Thyroid gland (tissue), 4 donors: ENCODE measurements around the gene ZNF804A. TPM values are rescaled to one million over a fixed set of nuclear protein-coding genes. Genes with fewer than 3 reads are reported as not detected.

ENCODE experiments used
- DNase-seq, 2 donors: peaks; one replicate each; pipeline ENCODE4 v3.0.0-alpha.2; 2019
- H3K27ac ChIP-seq, 3 donors: fragments of 200-600 bp; sonication (generic); 1 replicate in 2 of 3; 2 replicates in 1 of 3; pipeline ENCODE4 v1.5.1; 2016 to 2019; ENCODE audit warnings: mild to moderate bottlenecking in 1 of 3, moderate library complexity in 1 of 3
- H3K27me3 ChIP-seq: fragments of 200-600 bp; sonication (generic); one replicate; pipeline ENCODE4 v1.5.1; 2019
- H3K36me3 ChIP-seq, 2 donors: fragments of 200-600 bp; sonication (generic); one replicate each; pipeline ENCODE4 v1.5.1; 2016 to 2019
- H3K4me1 ChIP-seq, 2 donors: fragments of 200-600 bp; sonication (generic); one replicate each; pipeline ENCODE4 v1.5.1; 2017 to 2019
- H3K4me3 ChIP-seq, 3 donors: fragments of 200-600 bp; sonication (generic); replicated peaks in 1 of 3; 1 replicate in 2 of 3; 2 replicates in 1 of 3; pipeline ENCODE4 v1.5.1; 2016; ENCODE audit warnings: mild to moderate bottlenecking in 1 of 3
- H3K9me3 ChIP-seq: fragments of 200-600 bp; sonication (generic); one replicate; pipeline ENCODE4 v1.5.1; 2017
- CTCF ChIP-seq, 6 experiments: fragments of 200-600 bp in 3 of 6; fragments of 450-650 bp in 3 of 6; sonication (generic) in 3 of 6; IDR thresholded peaks; one replicate each; pipeline ENCODE4 v1.5.1; 2016 to 2019; ENCODE audit warnings: antibody characterized with exemption in 6 of 6, mild to moderate bottlenecking in 2 of 6, inconsistent platforms in 1 of 6, moderate library complexity in 1 of 6
- POLR2A ChIP-seq, 2 donors: fragments of 450-650 bp; IDR thresholded peaks; one replicate each; pipeline ENCODE4 v1.6.1; 2017; ENCODE audit warnings: antibody characterized with exemption in 2 of 2, mild to moderate bottlenecking in 2 of 2, moderate library complexity in 1 of 2
- WGBS, 2 donors: methylation state at CpG; one replicate each; pipeline ENCODE4 v1.1.5; 2017; 5-methylcytosine and 5-hydroxymethylcytosine counted together
- intact Hi-C: fragments of 100-400 bp; cut with DNase I; formaldehyde crosslinking; loops from one replicate; pipeline ENCODE4 v1.15.1; 2023
- total RNA-seq, 4 donors: library from RNA; depleted of rRNA; stranded (reverse); fragments of >200 nt; gene quantifications; one replicate each; pipeline ENCODE4 v1.2.3, GENCODE V29; 2016

Gene ZNF804A
- total RNA-seq, 4 donors from 2014 or later: 0.49 to 1.2 TPM; not detected in 2

- Histone ChIP-seq H3K36me3 (no peaks in the 10 kb centered on the region), H3K9me3 (no peaks in the 10 kb centered on the region), H3K27ac (no peak overlapping the region), H3K4me3 (no peak overlapping the region), H3K4me1 (peaks cover 0 to 11% of the 10 kb centered on the region in 2 donors), H3K27me3 (no peaks in the 10 kb centered on the region)
- no peak for DNase-seq
- WGBS, 2 donors: 88% methylated on average over 2 of the region's 2 CpGs
- intact Hi-C loops: no loop called here
- no peak for TF ChIP-seq CTCF (IDR thresholded peaks at IDR 0.05)
- TF ChIP-seq POLR2A (IDR thresholded peaks at IDR 0.05): no peak
Measured at GRCh38 chr2:184599872-184600222, 1.5 kb downstream of the ZNF804A start.

- 90 to 94% methylated on average over 3 of the region's 3 CpGs for WGBS, 2 donors
- no peak for DNase-seq
- Histone ChIP-seq H3K27me3 (no peaks in the 10 kb centered on the region), H3K4me1 (peaks cover 0 to 4% of the 10 kb centered on the region in 2 donors), H3K9me3 (no peaks in the 10 kb centered on the region), H3K4me3 (no peak overlapping the region), H3K36me3 (no peaks in the 10 kb centered on the region), H3K27ac (no peak overlapping the region)
- intact Hi-C loops: no loop called here
- no peak for TF ChIP-seq CTCF (IDR thresholded peaks at IDR 0.05)
- no peak for TF ChIP-seq POLR2A (IDR thresholded peaks at IDR 0.05)
Measured at GRCh38 chr2:184602734-184603133, 4.4 kb downstream of the ZNF804A start.

GRCh38 chr2:184610891-184611290 is 12.6 kb downstream of the ZNF804A start:
- no peaks in the 10 kb centered on the region for H3K9me3 ChIP-seq
- no peak for DNase-seq
- H3K36me3 ChIP-seq: no peaks in the 10 kb centered on the region
- no peak for TF ChIP-seq POLR2A (IDR thresholded peaks at IDR 0.05)
- no peak for TF ChIP-seq CTCF (IDR thresholded peaks at IDR 0.05)
- H3K27me3 ChIP-seq: no peaks in the 10 kb centered on the region
- H3K4me3 ChIP-seq: no peak overlapping the region
- intact Hi-C loops: no loop called here
- H3K27ac ChIP-seq: no peak overlapping the region
- H3K4me1 ChIP-seq: no peaks in the 10 kb centered on the region

DNA sequence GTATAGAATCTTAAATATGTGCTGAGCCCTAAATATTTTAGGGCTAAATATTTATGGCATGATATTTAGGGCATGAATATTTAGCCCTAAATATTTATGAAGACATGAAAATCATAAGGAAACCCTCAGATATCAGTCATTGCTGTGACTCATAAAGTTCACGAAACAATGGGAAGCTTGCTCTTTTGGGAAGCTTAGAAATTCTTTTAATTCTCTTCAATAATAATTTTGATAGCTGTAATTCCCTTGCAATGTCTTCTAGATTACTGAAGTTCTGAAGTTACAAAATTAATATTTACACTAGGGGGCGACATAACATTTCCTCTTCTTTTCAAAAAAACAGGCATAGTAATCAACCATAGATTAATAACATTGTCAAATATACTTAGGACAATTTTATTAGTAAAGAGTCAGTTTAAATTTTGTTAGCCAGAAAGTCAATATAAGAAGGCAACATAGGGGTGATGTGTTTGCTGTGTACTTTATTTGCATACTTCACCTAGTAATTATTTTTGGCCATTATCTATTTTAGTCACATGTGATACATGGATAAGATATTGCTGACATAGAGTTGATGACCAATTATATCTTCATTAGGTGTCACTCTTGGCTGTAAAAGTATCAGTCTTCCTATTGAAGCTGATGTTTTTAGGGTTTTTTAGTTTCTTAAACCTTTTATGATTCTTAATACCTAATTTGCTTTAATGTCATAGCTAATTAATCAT is 13.2 kb downstream of the ZNF804A start:
- intact Hi-C loops: no loop called here
- peak in 5 of 6 experiments; percentile 15 to 51 (median 28) for TF ChIP-seq CTCF (IDR thresholded peaks at IDR 0.05)
- TF ChIP-seq POLR2A (IDR thresholded peaks at IDR 0.05): no peak
- Histone ChIP-seq H3K9me3 (no peaks in the 10 kb centered on the region), H3K27me3 (no peaks in the 10 kb centered on the region), H3K4me1 (no peaks in the 10 kb centered on the region), H3K36me3 (no peaks in the 10 kb centered on the region), H3K4me3 (no peak overlapping the region), H3K27ac (no peak overlapping the region)
- DNase-seq: no peak
- 26 to 29% methylated on average over 2 of the region's 2 CpGs for WGBS, 2 donors

DNA sequence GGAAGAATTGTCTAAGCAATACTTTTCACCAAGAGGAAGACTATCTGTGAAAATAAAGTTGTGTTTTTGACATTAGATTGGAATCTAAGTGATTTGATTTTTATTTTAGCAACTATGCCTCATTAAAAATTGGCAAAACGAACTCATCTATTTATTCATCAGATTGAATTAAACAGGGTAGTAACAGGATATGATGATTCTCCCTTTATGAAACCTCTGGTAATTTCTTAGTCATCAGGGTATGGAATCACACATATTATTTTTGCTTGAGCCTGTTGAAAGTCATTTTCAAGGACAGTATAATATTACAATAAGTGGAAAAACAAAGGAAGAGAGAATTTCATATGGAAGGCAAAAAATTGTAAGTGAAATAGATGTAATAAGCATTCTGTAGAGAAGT is 22.0 kb downstream of the ZNF804A start:
- intact Hi-C loops: no loop called here
- Histone ChIP-seq H3K9me3 (no peaks in the 10 kb centered on the region), H3K27ac (no peak overlapping the region), H3K4me1 (no peaks in the 10 kb centered on the region), H3K27me3 (no peaks in the 10 kb centered on the region), H3K36me3 (no peaks in the 10 kb centered on the region), H3K4me3 (no peak overlapping the region)
- no peak for DNase-seq
- WGBS, 2 donors: 55 to 72% methylated on average over 1 of the region's 1 CpG
- TF ChIP-seq CTCF (IDR thresholded peaks at IDR 0.05) (no peak), POLR2A (IDR thresholded peaks at IDR 0.05) (no peak)
